DMS53 treated with DMSO at 0.1 percent for 48 hours (cell line): ENCODE measurements around the gene UGT3A1.

Source experiments
- DNase-seq: peaks from one replicate; lab custom pipeline; 2025; ENCODE audit not compliant: unreplicated experiment; lab: John Stamatoyannopoulos, UW

UGT3A1 gene

DNA sequence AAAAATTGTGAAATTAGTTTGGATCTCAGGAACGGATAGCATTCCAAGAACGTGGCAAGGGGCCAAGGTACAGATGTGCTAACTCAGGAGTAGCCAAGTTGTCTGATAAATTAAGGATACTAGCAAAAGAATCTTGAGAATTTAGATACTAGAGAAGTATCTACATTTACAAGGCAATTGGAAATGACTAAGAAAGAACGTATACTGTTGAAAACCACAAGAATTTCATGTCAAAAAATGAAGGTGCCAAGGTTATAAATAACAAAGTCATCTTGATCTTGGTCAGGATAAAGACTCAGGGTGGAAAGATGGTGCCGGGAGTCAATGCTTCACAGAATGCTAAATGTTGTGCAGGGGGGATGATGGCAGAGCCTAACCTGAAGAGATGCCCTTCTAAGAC is 72.0 kb downstream of the UGT3A1 start:
- DNase-seq, result no peak

DNA sequence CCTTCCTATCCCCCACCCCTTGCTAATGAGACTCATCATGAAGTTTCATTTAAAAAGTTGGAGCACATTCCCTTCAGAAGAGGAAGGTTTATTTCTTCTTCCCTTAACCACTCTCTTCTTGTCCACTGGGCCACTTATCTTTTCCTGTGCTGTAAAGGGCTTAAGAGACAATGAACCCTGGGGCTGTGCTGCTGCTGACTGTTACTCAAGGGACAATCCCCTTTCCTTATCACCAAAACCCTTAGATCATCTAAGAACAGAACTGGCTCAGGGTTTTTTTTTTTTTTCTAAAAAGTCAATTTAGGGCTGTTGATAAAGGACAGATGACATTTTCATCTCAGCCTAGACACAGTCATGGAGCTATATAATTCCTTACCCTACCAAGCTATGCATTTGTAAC is 82.4 kb downstream of the UGT3A1 start:
- no peak for DNase-seq

GRCh38 chr5:35908228-35908627 is 83.0 kb downstream of the UGT3A1 start:
- no peak for DNase-seq

DNA sequence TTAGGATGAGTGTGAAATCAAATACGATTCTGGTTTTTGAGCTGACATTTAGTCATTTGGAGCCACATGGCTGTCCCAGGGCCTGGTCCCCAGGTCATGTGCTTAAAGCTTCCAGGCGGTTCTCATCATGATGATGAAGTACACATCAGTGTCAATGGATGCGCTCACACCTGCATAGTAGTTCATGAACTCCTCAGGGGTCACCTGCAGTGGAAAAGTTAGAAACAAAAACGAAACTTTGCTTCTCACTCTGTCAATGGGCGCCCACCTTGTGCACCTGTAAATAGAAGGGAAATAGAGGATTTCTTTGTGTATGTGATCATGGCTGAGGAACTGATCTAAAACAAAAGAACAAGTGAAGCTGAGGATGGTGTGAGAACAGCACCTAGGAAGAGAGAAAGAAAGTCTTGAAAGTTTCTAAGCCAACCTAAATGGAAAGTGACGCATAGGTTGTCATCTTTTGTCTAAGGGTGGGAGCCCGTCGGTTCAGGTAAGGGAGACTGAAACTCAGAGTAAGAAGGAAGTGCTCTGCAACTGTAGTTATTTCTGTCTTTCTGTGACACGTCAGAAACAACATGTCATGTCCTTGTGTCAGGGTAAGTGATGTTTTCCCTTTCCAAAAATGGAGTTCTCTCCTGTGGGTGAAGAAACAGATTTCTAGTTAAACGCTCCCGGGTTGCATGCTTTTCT is 86.6 kb downstream of the UGT3A1 start:
- DNase-seq, result no peak

DNA sequence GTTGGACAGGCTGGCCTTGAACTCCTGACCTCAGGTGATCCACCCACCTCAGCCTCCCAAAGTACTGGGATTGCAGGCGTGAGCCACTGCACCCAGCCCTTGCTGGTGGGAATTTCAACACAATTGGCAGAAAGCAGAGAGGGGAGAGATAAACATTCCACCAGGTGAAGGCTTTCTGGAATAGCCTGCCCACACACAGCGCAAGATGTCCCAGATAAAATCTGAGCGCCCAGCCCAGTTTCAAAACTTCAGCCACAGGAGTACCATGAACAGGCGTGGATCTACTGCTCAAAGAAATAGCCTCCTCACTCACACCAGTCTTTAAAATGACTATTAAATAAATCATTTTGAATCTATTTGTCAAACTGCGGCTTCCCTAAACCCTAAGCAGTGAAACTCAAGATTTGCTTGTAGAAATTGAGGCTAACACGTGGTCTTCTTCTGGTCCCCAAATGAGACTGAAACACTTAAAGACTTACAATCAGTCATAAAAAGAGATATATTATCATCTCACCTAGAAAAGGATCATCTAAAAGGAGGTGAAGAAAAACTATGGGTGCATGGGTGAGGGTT is 87.5 kb downstream of the UGT3A1 start:
- DNase-seq, result no peak

GRCh38 chr5:35902046-35902672 is 89.0 kb downstream of the UGT3A1 start:
- DNase-seq, result no peak
